ENCODE measurements around the gene PLEKHS1.

The PLEKHS1 gene

GRCh38 chr10:113720386-113720785, 31.1 kb upstream of the PLEKHS1 start:
- Histone ChIP-seq H3K36me3 (ENCODE audit: insufficient read depth, low read length) (peaks cover 13% of the 10 kb centered on the region), H3K4me1 (ENCODE audit: insufficient read depth, low read length) (no peaks in the 10 kb centered on the region)

GRCh38 chr10:113732160-113732881, 19.2 kb upstream of the PLEKHS1 start:
- no peaks in the 10 kb centered on the region for H3K4me1 ChIP-seq (ENCODE audit: insufficient read depth, low read length)
- H3K4me3 ChIP-seq (ENCODE audit: low read length): no peak overlapping the region
- H3K36me3 ChIP-seq (ENCODE audit: insufficient read depth, low read length): peaks cover 10% of the 10 kb centered on the region
- no peak overlapping the region for H2AFZ ChIP-seq (ENCODE audit: low read depth, low read length)
- H3K9me3 ChIP-seq (ENCODE audit: low read length): no peaks in the 10 kb centered on the region
- no peaks in the 10 kb centered on the region for H3K27me3 ChIP-seq (ENCODE audit: insufficient read depth, low read length)

More at GRCh38 chr10:113720386-113720785, 31.1 kb upstream of the PLEKHS1 start:
- Histone ChIP-seq H3K4me3 (ENCODE audit: low read length) (no peak overlapping the region), H2AFZ (ENCODE audit: low read depth, low read length) (no peak overlapping the region), H3K27me3 (ENCODE audit: insufficient read depth, low read length) (no peaks in the 10 kb centered on the region), H3K9me3 (ENCODE audit: low read length) (no peaks in the 10 kb centered on the region)

- no peak overlapping the region for H2AFZ ChIP-seq (ENCODE audit: low read depth, low read length)
- no peaks in the 10 kb centered on the region for H3K4me1 ChIP-seq (ENCODE audit: insufficient read depth, low read length)
- no peaks in the 10 kb centered on the region for H3K27me3 ChIP-seq (ENCODE audit: insufficient read depth, low read length)
- H3K9me3 ChIP-seq (ENCODE audit: low read length): no peaks in the 10 kb centered on the region
- H3K36me3 ChIP-seq (ENCODE audit: insufficient read depth, low read length): peaks cover 9% of the 10 kb centered on the region
- H3K4me3 ChIP-seq (ENCODE audit: low read length): no peak overlapping the region
Measured at GRCh38 chr10:113732966-113733365, 18.5 kb upstream of the PLEKHS1 start.

- Histone ChIP-seq H2AFZ (ENCODE audit: low read depth, low read length) (no peak overlapping the region), H3K4me3 (ENCODE audit: low read length) (no peak overlapping the region), H3K4me1 (ENCODE audit: insufficient read depth, low read length) (no peaks in the 10 kb centered on the region), H3K27me3 (ENCODE audit: insufficient read depth, low read length) (no peaks in the 10 kb centered on the region), H3K36me3 (ENCODE audit: insufficient read depth, low read length) (peaks cover 7% of the 10 kb centered on the region), H3K9me3 (ENCODE audit: low read length) (no peaks in the 10 kb centered on the region)
Measured at GRCh38 chr10:113733635-113734034, 17.8 kb upstream of the PLEKHS1 start.

- Histone ChIP-seq H3K27me3 (ENCODE audit: insufficient read depth, low read length) (no peaks in the 10 kb centered on the region), H3K36me3 (ENCODE audit: insufficient read depth, low read length) (no peaks in the 10 kb centered on the region), H3K4me1 (ENCODE audit: insufficient read depth, low read length) (no peaks in the 10 kb centered on the region), H3K4me3 (ENCODE audit: low read length) (no peak overlapping the region), H2AFZ (ENCODE audit: low read depth, low read length) (no peak overlapping the region), H3K9me3 (ENCODE audit: low read length) (no peaks in the 10 kb centered on the region)
Measured at GRCh38 chr10:113735913-113736312, 15.6 kb upstream of the PLEKHS1 start.

GRCh38 chr10:113736576-113736975, 14.9 kb upstream of the PLEKHS1 start:
- no peaks in the 10 kb centered on the region for H3K9me3 ChIP-seq (ENCODE audit: low read length)
- H3K4me1 ChIP-seq (ENCODE audit: insufficient read depth, low read length): no peaks in the 10 kb centered on the region
- no peaks in the 10 kb centered on the region for H3K27me3 ChIP-seq (ENCODE audit: insufficient read depth, low read length)
- H3K36me3 ChIP-seq (ENCODE audit: insufficient read depth, low read length): no peaks in the 10 kb centered on the region
- H2AFZ ChIP-seq (ENCODE audit: low read depth, low read length): no peak overlapping the region
- no peak overlapping the region for H3K4me3 ChIP-seq (ENCODE audit: low read length)

- no peak overlapping the region for H3K4me3 ChIP-seq (ENCODE audit: low read length)
- no peaks in the 10 kb centered on the region for H3K9me3 ChIP-seq (ENCODE audit: low read length)
- no peaks in the 10 kb centered on the region for H3K36me3 ChIP-seq (ENCODE audit: insufficient read depth, low read length)
- H3K27me3 ChIP-seq (ENCODE audit: insufficient read depth, low read length): no peaks in the 10 kb centered on the region
- H2AFZ ChIP-seq (ENCODE audit: low read depth, low read length): no peak overlapping the region
- H3K4me1 ChIP-seq (ENCODE audit: insufficient read depth, low read length): no peaks in the 10 kb centered on the region
Measured at GRCh38 chr10:113739031-113739430, 12.5 kb upstream of the PLEKHS1 start.

- H3K4me1 ChIP-seq (ENCODE audit: insufficient read depth, low read length): no peaks in the 10 kb centered on the region
- no peaks in the 10 kb centered on the region for H3K27me3 ChIP-seq (ENCODE audit: insufficient read depth, low read length)
- no peak overlapping the region for H3K4me3 ChIP-seq (ENCODE audit: low read length)
- no peaks in the 10 kb centered on the region for H3K36me3 ChIP-seq (ENCODE audit: insufficient read depth, low read length)
- H3K9me3 ChIP-seq (ENCODE audit: low read length): no peaks in the 10 kb centered on the region
- H2AFZ ChIP-seq (ENCODE audit: low read depth, low read length): no peak overlapping the region
Measured at GRCh38 chr10:113739577-113739976, 11.9 kb upstream of the PLEKHS1 start.

- no peak overlapping the region for H2AFZ ChIP-seq (ENCODE audit: low read depth, low read length)
- no peak overlapping the region for H3K4me3 ChIP-seq (ENCODE audit: low read length)
- no peaks in the 10 kb centered on the region for H3K9me3 ChIP-seq (ENCODE audit: low read length)
- no peaks in the 10 kb centered on the region for H3K4me1 ChIP-seq (ENCODE audit: insufficient read depth, low read length)
- no peaks in the 10 kb centered on the region for H3K36me3 ChIP-seq (ENCODE audit: insufficient read depth, low read length)
- no peaks in the 10 kb centered on the region for H3K27me3 ChIP-seq (ENCODE audit: insufficient read depth, low read length)
Measured at GRCh38 chr10:113740850-113741249, 10.6 kb upstream of the PLEKHS1 start.

- Histone ChIP-seq H3K4me3 (ENCODE audit: low read length) (no peak overlapping the region), H3K4me1 (ENCODE audit: insufficient read depth, low read length) (no peaks in the 10 kb centered on the region), H3K9me3 (ENCODE audit: low read length) (no peaks in the 10 kb centered on the region)
Measured at GRCh38 chr10:113742466-113742865, 9.0 kb upstream of the PLEKHS1 start.

GRCh38 chr10:113743594-113743993, 7.9 kb upstream of the PLEKHS1 start:
- Histone ChIP-seq H3K27me3 (ENCODE audit: insufficient read depth, low read length) (no peaks in the 10 kb centered on the region), H3K36me3 (ENCODE audit: insufficient read depth, low read length) (no peaks in the 10 kb centered on the region), H3K4me3 (ENCODE audit: low read length) (no peak overlapping the region), H3K9me3 (ENCODE audit: low read length) (no peaks in the 10 kb centered on the region), H2AFZ (ENCODE audit: low read depth, low read length) (no peak overlapping the region), H3K4me1 (ENCODE audit: insufficient read depth, low read length) (no peaks in the 10 kb centered on the region)

More at GRCh38 chr10:113742466-113742865, 9.0 kb upstream of the PLEKHS1 start:
- Histone ChIP-seq H2AFZ (ENCODE audit: low read depth, low read length) (no peak overlapping the region), H3K36me3 (ENCODE audit: insufficient read depth, low read length) (no peaks in the 10 kb centered on the region), H3K27me3 (ENCODE audit: insufficient read depth, low read length) (no peaks in the 10 kb centered on the region)

- H3K9me3 ChIP-seq (ENCODE audit: low read length): no peaks in the 10 kb centered on the region
- H2AFZ ChIP-seq (ENCODE audit: low read depth, low read length): no peak overlapping the region
- H3K4me1 ChIP-seq (ENCODE audit: insufficient read depth, low read length): no peaks in the 10 kb centered on the region
- no peaks in the 10 kb centered on the region for H3K27me3 ChIP-seq (ENCODE audit: insufficient read depth, low read length)
- no peaks in the 10 kb centered on the region for H3K36me3 ChIP-seq (ENCODE audit: insufficient read depth, low read length)
- H3K4me3 ChIP-seq (ENCODE audit: low read length): no peak overlapping the region
Measured at GRCh38 chr10:113745374-113745773, 6.1 kb upstream of the PLEKHS1 start.

- H3K36me3 ChIP-seq (ENCODE audit: insufficient read depth, low read length): no peaks in the 10 kb centered on the region
- H3K4me3 ChIP-seq (ENCODE audit: low read length): no peak overlapping the region
- no peak overlapping the region for H2AFZ ChIP-seq (ENCODE audit: low read depth, low read length)
- no peaks in the 10 kb centered on the region for H3K27me3 ChIP-seq (ENCODE audit: insufficient read depth, low read length)
- H3K9me3 ChIP-seq (ENCODE audit: low read length): no peaks in the 10 kb centered on the region
- H3K4me1 ChIP-seq (ENCODE audit: insufficient read depth, low read length): no peaks in the 10 kb centered on the region
Measured at GRCh38 chr10:113746217-113746957, 5.1 kb upstream of the PLEKHS1 start.

All from neuron (in vitro differentiated cells).